ENCODE data around the gene DISC1. TPM values are rescaled to one million over a fixed set of nuclear protein-coding genes. Genes with fewer than 3 reads are reported as not detected.

DISC1 gene
- total RNA-seq, 1 donor from 2014 or later: 16.0 TPM

GRCh38 chr1:231694465-231695077, 68.0 kb downstream of the DISC1 start:
- no peak overlapping the region for H3K27ac ChIP-seq
- H3K9me3 ChIP-seq: no peaks in the 10 kb centered on the region
- DNase-seq (ENCODE audit: low spot score in 2 of 2): no peak
- no peak for TF ChIP-seq CTCF (IDR thresholded peaks at IDR 0.05)
- intact Hi-C loops (cut with DNase I): no loop called here
- no peak overlapping the region for H3K4me3 ChIP-seq
- no peaks in the 10 kb centered on the region for H3K36me3 ChIP-seq
- H3K27me3 ChIP-seq: no peaks in the 10 kb centered on the region
- H3K4me1 ChIP-seq: no peaks in the 10 kb centered on the region

- Histone ChIP-seq H3K4me1 (no peaks in the 10 kb centered on the region), H3K9me3 (no peaks in the 10 kb centered on the region), H3K4me3 (no peak overlapping the region), H3K36me3 (no peaks in the 10 kb centered on the region), H3K27me3 (no peaks in the 10 kb centered on the region), H3K27ac (no peak overlapping the region)
- intact Hi-C loops (cut with DNase I): no loop called here
- DNase-seq (ENCODE audit: low spot score in 2 of 2): no peak
- TF ChIP-seq CTCF (IDR thresholded peaks at IDR 0.05): no peak
Observed at GRCh38 chr1:231695439-231696255, 69.1 kb downstream of the DISC1 start.

GRCh38 chr1:231699784-231700183, 73.2 kb downstream of the DISC1 start:
- H3K9me3 ChIP-seq: no peaks in the 10 kb centered on the region
- intact Hi-C loops (cut with DNase I): no loop called here
- H3K27ac ChIP-seq: no peak overlapping the region
- H3K4me1 ChIP-seq: no peaks in the 10 kb centered on the region
- no peaks in the 10 kb centered on the region for H3K27me3 ChIP-seq
- H3K36me3 ChIP-seq: no peaks in the 10 kb centered on the region
- DNase-seq (ENCODE audit: low spot score in 2 of 2): no peak
- H3K4me3 ChIP-seq: no peak overlapping the region
- TF ChIP-seq CTCF (IDR thresholded peaks at IDR 0.05): no peak

GRCh38 chr1:231701306-231701705, 74.7 kb downstream of the DISC1 start:
- no peaks in the 10 kb centered on the region for H3K9me3 ChIP-seq
- no peaks in the 10 kb centered on the region for H3K36me3 ChIP-seq
- no peak for TF ChIP-seq CTCF (IDR thresholded peaks at IDR 0.05)
- H3K4me1 ChIP-seq: no peaks in the 10 kb centered on the region
- H3K27ac ChIP-seq: no peak overlapping the region
- H3K27me3 ChIP-seq: no peaks in the 10 kb centered on the region
- intact Hi-C loops (cut with DNase I): no loop called here
- no peak overlapping the region for H3K4me3 ChIP-seq
- DNase-seq (ENCODE audit: low spot score in 2 of 2): no peak

GRCh38 chr1:231702331-231702730, 75.7 kb downstream of the DISC1 start:
- Histone ChIP-seq H3K4me3 (no peak overlapping the region), H3K36me3 (no peaks in the 10 kb centered on the region), H3K27ac (no peak overlapping the region), H3K4me1 (no peaks in the 10 kb centered on the region), H3K27me3 (no peaks in the 10 kb centered on the region), H3K9me3 (no peaks in the 10 kb centered on the region)
- no peak for DNase-seq (ENCODE audit: low spot score in 2 of 2)
- intact Hi-C loops (cut with DNase I): no loop called here
- TF ChIP-seq CTCF (IDR thresholded peaks at IDR 0.05): no peak
